ENCODE results near the gene MTMR2.

- TF ChIP-seq CTCF (IDR thresholded peaks at IDR 0.05; ENCODE audit: extremely low read depth in 1 of 2, insufficient read depth in 1 of 2, low read depth in 1 of 2, low read length in 2 of 2), result no peak
- TF ChIP-seq POLR2AphosphoS5 (IDR thresholded peaks at IDR 0.05; ENCODE audit: insufficient read depth, low read depth, low read length), result no peak
- no peak for TF ChIP-seq POLR2A (IDR thresholded peaks at IDR 0.05; ENCODE audit: low read depth, low read length)
- no peak for TF ChIP-seq EZH2 (IDR thresholded peaks at IDR 0.05; ENCODE audit: borderline replicate concordance, low read depth, low read length, severe bottlenecking)
- no peak for TF ChIP-seq JUN (IDR thresholded peaks at IDR 0.05; ENCODE audit: borderline replicate concordance, insufficient read depth, insufficient read length, low read depth)
- no peak for TF ChIP-seq MAX (IDR thresholded peaks at IDR 0.05; ENCODE audit: insufficient read depth, insufficient read length)
- no peak for TF ChIP-seq FOS (IDR thresholded peaks at IDR 0.05; ENCODE audit: borderline replicate concordance, insufficient read depth, low read length)
Observed at GRCh38 chr11:95816037-95816436, 107.9 kb downstream of the MTMR2 start.

Measured in endothelial cell of umbilical vein (primary cell).